ENCODE data around the gene KCTD3.

KCTD3 gene

DNA sequence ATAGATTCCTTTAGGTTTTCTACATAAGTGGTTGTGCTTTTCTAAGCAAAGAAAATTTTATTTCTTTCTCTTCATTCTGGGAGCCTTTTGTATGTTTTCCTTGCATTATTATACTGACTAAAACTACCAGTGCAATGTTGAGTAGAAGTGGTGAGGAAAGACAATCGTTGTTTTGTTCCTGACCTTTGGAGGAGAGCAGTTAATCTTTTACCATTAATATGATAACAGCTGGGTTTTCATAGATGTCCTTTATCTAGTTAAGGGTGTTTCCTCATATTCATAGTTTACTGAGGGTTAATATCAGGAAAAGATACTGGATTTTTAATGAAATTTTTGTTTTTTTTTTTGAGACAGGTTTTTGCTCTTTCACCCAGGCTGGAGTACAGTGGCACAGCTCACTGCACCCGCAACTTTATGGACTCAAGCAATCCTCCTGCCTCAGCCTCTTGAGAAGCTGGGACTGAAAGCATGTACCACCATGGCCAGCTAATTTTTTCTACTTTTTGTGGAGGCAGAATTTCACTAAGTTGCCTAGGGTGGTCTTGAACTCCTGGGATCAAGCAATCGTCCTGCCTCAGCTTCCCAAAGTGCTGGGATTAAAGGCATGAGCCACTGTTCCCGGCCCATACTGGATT, 9.0 kb upstream of the KCTD3 start:
- no peak for DNase-seq

DNA sequence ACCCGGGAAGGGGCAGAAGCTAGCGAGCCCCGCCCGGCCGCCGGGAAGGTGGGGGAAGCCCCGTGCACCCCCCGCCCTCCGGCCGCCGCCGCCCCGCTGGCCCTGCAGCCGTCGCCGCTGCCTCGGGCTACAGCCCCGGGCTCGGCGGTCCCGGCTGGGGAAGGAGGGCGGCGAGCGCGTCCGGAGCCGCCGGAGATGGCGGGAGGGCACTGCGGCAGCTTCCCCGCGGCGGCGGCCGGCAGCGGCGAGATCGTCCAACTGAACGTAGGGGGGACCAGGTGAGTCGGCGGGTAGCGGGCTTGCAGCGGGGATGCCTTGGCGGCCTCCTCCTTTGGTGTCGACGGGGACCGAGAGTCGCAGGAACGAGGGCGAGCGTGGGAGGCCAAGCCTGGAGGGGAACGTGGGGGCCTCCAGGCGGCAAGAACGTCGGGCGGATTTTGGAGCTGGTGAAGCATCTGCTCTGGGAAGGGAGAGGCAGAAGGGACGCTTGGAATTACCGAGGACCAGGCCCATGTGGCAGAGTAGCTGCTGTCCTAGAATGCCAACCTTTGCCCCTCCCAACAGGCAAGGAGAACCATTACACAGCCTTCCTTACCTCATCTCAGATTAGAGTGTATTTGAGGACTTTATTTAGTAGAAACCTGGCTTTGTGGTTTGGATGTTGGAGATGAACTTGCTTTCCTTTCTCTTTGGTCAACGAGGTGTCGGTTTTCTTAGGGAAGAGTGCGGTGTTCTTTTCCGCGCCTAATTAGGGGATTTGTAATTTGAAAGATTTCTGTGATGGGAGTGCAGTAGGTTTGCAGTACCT, 591 bp downstream of the KCTD3 start:
- DNase-seq, result peak; percentile 74

DNA sequence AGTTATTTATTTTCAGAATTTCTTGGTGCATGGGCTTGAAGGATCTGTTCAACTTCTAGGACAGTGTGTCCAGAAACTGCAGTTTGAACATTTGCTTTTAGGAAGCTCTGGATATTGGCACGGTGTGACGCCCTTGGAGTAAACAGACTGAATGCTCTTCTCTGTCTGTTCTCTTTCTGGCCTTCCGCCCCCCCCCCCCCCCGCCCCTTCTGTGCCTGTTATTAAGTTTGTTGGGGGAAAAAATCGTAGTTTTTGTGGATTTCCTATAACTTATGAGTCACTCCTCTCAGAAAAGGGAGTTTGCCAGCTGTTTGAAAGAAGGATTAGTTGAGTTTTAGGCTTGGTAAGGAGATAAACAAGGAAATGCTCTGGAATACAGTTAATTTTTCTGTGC, 1.2 kb downstream of the KCTD3 start:
- DNase-seq, result no peak

DNA sequence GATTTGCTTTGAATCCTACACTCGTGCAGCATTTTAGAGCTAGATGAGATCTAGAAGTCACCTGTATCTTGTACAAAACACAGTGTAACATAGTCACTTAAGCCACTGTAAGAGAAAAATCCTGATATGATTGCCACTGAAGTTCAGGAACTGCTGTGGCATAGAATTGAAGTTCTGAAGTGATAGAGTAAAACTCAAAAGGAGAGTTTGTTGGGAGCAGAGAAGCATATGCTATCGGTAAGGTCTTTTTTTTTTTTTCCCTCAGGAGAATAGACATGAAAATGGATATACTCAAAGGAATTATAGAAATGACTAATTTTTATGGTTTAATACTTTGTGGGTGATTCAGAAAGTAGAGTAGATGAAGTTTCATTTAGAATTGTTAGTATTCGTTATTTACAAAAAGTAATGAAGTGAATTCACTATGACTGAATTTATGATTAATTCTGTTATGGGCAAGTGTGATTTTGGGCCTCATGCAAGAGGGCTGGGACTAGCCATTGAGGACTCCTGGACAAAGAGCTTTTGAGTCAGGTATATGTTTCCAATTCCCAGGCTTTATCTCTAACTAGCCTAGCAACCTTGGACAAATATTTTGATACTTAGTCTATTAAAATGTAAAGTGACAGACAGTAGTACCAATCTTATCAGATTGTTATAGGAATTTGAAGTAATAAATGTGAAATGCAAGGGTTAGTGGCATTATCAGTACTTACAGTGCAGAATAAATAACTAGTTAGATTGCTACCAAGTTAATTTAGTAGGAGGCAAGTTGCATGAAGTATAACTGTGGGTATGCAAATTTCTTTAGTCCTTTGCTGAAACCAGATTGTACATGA, 3.1 kb downstream of the KCTD3 start:
- DNase-seq, result no peak

DNA sequence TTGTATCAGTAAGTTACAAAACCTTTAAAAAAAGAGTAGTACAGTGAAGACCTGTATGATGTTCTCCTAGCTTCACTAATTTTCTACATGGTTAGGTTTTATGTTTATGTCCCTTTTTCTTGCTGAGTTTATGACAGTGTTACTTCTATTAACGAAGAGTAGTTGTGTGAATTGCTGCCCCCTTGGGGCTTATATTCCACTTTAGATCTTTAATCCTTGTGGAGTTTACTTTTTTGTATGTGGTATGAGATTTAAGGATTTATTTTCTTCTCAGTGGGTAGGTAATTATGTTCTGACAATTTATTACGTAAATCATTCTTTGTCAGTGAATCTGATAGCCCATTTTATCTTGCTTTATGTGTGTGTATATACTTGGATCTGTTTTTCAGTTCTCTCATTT, 14.8 kb downstream of the KCTD3 start:
- DNase-seq, result no peak

DNA sequence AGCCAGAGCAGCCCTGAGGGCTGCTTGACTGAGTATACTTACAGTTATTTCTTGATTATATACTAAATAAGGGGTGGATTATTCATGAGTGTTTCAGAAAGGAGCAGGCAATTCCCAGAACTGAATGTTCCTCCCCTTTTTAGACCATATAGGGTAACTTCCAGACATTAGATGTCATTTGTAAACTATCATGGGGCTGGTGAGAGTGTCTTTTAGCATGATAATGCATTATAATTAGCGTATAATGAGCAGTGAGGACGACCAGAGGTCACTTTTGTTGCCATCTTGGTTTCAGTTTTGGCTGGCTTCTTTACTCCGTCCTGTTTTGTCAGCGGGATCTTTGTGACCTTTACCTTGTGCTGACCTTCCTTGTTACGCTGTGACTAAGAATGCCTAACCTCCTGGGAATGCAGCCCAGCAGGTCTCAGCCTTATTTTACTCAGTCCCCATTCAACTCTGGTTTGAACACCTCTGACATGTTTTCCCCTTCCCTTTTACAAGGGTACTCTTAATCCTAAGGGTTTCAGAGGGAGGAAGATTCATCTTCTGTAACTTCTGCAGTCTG, 16.2 kb downstream of the KCTD3 start:
- DNase-seq, result no peak

DNA sequence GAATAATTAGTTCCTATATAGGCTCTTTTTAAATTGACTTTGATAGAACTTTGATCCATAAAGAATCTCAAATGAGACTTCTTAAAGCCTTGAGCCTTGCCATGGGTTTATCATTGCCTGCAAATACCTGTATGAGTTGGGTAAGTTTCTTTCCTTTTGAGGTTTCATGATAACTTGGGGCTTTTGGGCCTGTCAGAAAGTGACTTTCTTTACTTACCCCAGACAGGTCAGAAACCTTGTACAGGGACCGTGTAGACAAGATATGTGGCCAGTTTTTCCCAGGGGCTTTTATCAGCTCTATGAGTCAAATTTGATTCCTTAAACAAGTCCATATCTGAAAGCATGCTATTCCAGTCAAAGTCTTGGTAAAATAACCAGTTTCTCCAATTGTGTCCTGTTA, 17.3 kb downstream of the KCTD3 start:
- DNase-seq, result no peak

DNA sequence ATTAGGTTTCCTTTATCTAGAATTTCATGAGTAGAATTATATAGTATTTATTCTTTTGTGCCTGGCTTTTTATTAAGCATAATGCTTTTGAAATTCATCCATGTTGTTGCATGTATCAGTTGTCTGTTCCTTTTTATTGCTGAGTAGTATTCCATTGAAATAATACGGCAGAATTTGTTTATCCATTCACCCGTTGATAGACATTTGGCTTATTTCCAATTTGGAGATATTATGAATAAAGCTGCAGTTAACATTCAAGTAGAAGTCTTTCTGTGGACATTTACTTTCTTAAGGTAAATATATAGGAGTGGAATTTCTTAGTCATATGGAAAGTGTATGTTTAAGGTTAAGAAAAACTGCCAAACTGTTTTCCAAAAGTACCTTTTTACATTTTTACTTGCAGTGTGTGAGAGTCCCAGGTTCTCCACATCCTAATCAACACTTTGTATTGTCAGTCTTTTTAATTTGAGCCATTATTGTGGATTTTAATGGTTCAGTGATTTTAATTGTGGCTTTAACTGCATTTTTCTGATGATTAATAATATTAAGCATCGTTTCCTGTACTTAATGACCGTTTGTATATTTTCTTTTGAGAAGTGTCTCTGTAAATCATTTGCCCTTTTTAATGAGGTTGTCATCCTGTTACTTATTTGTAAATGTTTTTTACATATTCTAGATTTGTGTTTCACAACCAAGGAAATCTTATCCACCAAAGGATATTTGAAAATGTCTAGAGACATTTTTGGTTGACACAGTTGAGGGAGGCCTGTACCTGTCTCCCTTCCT, 22.7 kb downstream of the KCTD3 start:
- DNase-seq, result no peak

DNA sequence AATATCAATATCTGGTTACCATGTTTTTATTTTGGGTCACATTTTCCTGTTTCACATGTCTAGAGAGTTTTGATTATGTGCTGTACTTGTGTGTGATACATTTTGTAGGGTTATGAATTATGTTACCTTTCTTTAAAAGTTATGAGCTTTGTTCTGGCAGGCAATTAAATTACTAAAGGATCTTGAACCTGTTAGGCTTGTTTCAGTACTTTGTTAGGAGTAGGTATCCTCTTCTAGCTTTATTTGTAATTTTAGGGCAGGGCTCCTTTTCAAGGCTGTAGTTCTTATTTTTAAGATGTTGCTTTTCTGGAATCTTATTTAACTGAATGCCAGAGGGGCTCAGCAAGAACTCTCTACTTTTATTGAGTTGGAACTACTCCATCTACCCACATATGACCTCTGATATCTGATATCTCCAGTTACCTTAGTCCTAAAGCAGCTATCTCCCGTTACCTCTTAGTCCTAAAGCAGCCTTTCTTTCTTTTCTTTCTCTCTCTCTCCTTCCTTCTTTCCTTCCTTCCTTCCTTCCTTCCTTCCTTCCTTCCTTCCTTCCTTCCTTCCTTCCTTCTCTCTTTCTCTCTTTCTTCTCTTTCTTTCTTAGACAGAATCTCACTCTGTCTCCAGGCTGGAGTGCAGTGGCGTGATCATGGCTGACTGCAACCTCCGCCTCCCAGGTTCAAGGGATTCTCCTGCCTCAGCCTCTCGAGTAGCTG, 23.8 kb downstream of the KCTD3 start:
- DNase-seq, result no peak

DNA sequence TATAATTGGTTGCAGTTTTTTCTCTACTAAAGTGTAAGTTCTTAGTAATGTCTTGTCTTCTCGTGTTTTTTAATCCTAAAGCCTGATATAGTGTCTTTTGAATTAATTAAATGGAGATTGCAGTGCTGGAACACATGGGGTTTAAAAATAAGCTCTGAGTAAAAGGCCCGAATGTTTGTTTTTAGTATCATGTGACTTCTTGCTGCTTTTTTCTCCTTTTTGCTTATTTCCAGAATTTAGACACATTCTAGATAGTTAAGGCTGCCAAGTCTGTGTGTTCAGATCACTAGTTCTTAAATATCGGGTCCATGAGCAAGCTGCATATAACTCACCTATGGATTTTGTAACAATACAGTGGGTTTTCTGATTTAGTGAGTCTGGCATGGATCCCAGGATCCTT, 27.5 kb downstream of the KCTD3 start:
- no peak for DNase-seq

DNA sequence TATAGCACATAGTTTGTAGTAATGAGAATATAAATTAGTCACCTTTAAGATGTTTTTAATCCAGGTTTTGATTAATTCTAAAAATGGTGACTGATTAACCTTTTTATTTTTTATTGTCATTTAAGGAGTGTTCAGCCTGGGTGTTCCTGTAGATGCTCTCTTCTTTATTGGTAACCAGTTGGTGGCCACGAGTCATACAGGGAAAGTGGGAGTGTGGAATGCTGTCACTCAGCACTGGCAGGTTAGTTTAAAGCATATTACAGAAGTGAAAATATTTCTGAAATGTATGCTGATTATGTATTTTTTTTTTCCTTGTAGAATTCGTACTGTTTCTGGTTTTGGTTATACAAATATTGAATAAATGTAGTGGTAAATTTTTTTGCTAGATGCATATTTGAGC, 28.1 kb downstream of the KCTD3 start:
- no peak for DNase-seq

DNA sequence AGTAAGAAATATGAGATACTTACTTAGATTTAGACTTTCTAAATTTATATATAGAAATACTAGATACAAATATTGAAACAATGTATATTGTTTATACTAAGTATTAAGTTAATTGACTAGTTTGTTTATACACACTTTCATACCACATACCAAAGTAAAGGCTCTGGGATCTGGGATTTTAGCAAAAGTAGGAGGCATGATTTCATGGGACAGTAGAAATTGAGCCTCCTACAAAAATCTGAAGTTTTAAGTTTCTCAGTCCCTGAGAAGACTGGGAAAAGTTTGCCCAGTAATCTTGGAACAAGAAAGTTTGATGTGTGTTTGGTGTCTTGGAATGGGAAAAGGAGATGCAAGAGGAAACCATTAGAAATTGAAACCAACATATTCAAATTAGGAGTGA, 30.9 kb downstream of the KCTD3 start:
- DNase-seq, result no peak

DNA sequence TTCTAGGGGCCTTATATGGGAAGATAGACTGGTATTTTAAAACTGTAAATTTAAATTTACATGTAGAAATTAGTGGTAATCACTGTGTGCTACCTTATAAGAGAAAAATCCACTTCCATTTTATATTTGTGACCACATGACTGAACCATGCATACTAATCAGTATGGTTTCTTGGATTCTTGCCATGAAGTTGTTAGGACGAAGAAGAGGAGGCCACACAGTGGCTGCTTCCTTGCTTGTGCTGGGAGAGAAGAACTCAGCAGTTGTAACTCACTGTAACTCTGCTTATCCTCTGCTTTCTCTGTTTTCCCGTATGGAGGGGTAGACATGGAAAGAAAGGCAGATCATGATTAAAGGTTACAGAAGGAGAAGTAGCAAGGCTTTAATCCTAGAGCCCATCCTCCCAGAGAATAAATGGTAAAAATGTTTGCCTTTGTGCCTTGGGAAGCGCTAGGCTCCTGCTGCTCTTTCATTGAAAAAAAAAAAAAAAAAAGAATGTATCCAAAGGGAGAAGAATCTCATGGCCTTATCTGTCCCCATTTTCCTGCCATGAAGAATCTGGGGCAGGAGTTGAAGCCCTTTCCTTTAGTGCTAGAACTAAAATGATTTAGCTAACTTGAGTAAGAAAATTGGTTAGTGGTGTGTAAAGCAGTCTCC, 32.4 kb downstream of the KCTD3 start:
- peak; percentile 64 for DNase-seq

DNA sequence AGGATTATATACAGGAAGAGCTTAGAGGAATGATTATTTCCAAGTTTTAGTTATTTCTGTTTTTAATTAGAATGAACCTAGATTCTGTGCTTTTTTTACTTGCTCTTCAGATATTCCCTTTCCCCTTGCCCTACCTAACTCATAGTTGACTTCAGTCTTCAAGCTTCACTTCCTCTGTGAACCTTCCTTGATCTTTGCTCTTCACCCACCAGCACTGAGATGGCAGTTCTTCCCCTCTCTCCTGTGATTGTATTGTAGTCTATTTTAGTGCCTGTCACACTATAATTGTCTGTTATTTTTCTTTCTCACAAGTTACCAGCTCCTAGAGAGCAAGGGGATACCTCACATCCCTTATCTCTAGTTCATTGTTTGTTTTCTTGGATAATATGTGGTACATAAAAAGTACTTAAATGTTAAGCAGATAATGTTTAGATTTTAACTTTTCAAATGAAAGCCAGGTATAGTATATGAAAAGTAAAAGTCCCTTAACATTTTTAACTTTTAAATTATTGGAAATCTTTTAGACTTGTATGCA, 33.2 kb downstream of the KCTD3 start:
- no peak for DNase-seq

DNA sequence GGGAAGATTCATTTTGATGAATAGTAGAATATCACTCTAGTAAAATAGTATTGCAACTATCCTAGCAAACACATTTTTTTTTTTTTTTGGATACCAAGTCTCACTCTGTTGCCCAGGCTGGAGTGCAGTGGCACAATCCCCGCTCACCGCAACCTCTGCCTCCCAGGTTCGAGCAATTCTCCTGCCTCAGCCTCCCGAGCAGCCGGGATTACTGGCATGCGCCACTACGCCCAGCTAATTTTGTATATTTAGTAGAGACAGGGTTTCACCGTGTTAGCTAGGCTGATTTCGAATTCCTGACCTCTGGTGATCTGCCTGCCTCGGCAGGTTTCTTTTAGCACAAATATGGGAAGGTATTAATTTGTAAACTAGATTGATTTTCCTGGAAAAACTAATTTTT, 33.8 kb downstream of the KCTD3 start:
- DNase-seq, result no peak

DNA sequence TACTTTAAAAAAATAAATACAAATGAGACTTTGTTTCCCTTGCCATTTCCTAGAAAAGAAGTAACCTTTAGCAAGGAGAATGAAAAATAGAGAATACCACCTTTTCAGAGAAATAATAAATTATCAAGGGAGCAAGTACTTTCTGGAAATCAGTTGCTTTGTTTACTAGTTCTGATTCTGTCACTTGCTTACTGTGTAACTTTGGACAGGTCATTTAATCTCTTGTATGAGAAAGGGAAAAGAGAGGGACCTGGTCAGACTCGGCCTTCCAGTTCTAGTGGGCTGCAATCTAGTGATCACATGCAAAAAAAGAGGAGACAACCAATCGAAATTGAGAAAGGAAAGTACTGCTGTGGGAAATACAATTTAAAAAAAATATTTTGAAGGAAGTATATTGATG, 34.2 kb downstream of the KCTD3 start:
- DNase-seq, result no peak

DNA sequence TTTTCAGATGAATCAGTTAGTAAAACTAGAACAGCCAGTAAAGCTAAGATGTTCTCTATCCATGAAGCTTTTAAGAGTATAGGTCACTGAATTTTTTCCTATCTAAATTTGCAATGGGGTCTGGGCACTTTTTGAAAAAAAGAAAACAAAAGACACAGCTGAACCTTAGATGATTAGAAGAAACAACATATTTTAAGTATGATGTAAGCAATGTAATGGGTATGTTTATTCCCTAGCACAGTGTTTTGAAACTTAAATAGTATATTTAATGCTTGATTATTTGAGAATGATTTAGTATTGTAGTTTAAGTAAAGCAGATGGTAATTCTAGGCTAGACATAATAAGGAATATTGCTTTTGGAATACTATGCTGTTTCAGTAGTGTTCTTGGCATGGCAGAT, 36.2 kb downstream of the KCTD3 start:
- DNase-seq, result no peak

DNA sequence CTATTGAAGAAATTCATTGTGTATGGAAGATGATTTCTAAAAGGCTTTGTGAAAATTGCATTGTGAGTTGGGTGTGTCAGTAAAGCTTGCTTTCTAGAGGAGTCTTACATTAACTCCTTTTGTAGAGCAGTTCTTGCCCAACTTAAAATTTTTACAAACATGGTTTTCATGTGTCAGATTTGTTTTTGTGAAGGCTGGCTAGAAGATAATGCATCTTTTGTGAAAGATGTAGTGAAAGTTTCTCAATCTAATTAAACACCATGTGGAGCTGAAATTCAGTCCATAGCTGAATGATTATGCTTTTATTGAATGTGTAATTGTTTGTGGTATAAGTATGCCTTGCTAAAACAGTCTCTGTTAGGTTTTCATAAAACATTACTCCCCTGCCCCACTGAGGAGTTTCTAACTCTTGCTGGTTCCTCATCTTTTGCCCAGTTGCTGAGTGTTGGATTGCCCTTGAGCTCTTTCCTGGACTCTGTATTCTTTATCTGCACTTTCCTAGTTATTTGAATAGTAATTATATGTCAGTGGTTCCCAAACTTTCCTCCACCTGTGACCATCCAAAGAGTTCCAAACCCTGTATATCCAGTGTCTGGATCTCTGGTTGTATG, 38.0 kb downstream of the KCTD3 start:
- no peak for DNase-seq

DNA sequence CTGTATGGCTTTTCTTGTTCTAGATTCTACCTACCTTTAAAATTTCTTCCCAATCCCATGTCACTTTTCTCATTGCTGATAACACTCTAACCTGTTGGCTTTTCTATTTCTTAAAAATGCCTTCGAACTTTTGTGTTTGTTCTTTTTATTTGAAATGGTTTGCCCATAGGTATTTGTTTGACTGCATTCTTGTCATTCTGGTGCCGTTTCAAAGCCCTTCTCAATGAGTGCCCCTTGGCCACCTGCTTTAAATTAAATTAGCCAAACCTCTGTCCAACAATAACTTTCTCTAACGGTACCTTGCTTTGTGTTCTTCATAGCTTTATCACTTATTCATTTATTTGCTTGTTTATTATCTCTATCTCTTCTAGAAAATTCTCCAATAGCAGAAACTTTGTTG, 38.9 kb downstream of the KCTD3 start:
- no peak for DNase-seq

DNA sequence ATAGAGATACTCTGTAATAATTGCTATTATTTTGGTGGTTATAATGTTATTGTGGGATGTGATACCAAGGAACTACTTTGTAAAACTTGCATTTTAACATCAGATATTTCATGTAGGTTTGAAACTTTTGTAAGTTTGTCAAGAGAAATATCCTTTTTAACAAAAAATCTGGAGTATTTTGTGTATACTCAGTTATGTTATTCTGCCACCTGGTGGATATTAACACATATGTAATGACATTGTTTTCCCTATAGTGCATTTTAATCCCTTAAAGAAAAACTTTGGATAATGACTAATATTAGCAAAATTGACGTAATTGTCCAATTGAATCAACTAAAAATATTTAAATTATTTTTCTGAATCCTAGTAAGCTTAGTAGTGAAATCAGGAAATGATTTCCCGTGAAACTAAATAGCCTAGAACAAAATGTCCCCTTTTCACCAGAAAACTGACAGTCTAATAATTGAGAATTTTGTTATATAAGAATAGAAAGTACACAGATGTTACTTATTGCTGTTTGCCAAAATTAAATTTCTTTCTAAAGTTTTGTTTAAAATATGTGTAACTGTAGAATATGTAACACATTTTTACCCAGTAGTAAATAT, 39.6 kb downstream of the KCTD3 start:
- DNase-seq, result no peak

Measured in NCI-H1105 treated with DMSO at 0.1 percent for 48 hours (cell line).